HG02588 (cell line): ENCODE results near the gene TMEM167B.
"Not testable (repeated sequence)": the region's sequence is repeated elsewhere in the genome, so short reads cannot be mapped to it uniquely, and the experiment has no call there.

Experiments
- ATAC-seq: cut with Tn5 transposase; IDR thresholded peaks from one replicate; pipeline ENCODE4 v1.9.1; 2021; ENCODE audit warnings: mild to moderate bottlenecking, moderate library complexity; ENCODE audit not compliant: unreplicated experiment

The TMEM167B gene

DNA sequence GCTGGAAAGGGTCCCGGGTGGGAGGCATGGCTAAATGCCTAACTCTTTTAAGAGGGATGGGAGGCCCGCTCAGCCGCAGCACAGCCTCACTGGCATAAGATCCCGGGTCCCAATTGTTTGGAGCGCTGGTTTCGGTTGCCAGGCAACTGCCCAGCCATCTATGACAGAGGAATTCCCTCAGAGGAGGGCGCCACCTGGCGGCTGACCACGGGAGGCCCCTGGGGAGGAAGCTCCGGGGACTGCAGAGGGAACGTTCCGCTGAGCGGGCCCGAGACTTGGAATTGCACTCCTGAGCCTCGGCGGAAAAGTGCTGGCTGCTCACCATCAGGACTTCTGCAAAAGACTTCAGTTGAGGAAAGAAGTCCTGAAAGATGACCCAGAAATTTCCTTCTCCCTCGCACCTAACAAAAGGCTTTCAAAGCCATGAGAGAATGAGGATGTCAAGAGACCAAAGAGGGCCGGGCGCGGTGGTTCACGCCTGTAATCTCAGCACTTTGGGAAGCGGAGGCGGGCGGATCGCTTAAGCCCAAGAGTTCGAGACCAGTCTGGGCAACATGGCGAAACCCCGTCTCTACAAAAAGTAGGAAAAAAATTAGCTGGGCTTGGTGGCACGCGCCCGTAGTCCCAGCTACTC is 22.2 kb downstream of the TMEM167B start:
- ATAC-seq: peak; percentile 66

DNA sequence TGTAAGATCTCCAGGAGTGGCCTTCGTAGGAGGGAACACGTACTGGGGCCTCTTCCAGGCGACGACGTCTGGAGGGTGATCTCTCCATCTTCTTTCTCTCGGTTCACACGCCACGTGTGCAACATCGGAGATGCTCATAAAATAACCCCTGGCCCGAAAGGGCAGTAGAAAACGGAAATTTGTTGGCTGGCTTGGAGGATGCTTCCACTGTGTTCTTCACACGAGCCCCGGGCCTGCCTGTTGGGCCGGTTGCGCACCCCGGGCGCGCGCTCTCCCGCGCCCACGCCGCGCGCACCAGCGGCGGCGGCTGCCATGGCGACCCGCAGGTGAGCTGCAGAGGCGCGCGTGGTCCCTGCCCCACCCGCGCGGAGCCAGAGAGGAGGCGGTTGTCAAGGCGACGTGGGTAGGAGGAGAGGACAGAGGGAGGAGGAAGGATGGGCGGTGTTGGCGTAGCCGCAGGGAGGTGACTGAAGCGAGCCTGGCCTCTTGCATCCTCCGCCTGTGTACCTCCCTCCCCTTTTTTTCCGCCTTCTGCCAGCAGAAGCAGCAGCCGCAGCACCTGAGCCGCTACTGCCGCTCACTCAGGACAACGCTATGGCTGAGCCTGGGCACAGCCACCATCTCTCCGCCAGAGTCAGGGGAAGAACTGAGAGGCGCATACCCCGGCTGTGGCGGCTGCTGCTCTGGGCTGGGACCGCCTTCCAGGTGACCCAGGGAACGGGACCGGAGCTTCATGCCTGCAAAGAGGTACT is 23.2 kb downstream of the TMEM167B start, which contains the start of gene ELAPOR1:
TSS of gene ELAPOR1 (plus strand) at position 526 of the 752 bp plus-strand sequence. CDS start at position 595, 69 bp downstream.
- peak; percentile 56 for ATAC-seq

DNA sequence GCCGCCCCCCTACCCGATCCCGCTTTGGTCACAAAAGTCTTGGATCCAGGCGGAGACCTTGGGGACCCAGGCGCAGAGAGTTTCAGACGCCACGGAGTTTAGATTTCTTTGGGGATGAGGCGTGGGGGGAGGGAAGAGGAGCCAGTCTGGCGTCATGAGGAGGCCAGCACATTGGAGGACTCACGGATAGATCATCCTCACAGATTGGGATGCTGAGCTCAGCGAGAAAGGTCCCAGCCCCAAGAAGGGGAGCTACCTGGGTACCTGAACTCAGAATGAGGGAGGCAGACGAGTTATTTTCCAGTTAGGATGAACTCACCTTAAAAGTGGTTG is 23.7 kb downstream of the TMEM167B start:
- ATAC-seq: no peak

DNA sequence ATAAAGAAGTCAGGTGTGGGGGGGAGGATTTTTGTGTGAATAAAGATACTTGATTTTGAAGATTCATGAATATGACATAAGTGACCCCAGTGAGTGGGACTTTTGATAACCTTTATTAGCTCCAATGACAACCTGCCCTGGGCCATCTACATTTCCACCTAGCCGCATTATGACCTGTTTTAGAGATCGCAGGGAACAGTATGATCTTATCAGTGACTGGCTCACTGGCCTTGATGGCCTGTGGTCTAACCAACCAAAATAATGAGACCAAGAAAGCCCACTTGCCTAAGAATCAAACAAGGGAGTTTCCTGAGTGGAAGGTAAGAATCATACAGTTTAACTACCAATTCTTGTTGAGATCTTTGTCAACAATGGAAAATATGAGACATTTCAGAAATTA is 25.1 kb downstream of the TMEM167B start:
- no peak for ATAC-seq

DNA sequence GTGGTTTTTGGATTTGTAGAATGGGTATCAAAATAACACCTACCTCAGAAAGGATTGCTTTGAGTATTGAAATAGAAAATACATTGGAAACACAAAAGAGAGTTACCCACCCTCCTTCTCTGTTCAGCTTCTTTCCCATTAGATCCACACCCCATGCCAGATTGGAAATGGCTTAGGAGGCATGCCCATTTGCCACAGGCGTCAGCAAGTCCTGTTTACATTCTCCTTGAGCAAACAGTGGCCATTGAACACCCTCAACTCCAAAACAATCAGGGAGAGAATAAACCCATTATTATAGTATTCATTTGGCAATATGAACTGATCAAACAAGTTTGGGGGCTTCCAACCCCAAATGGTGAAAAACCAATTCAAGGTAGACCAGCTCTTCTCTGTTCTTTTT is 25.7 kb downstream of the TMEM167B start:
- ATAC-seq: no peak

GRCh38 chr1:109118089-109118488 is 27.5 kb downstream of the TMEM167B start:
- no peak for ATAC-seq

- ATAC-seq: no peak
Measured at GRCh38 chr1:109120356-109120755, 29.8 kb downstream of the TMEM167B start.

GRCh38 chr1:109131059-109131458 is 40.5 kb downstream of the TMEM167B start:
- ATAC-seq: no peak

DNA sequence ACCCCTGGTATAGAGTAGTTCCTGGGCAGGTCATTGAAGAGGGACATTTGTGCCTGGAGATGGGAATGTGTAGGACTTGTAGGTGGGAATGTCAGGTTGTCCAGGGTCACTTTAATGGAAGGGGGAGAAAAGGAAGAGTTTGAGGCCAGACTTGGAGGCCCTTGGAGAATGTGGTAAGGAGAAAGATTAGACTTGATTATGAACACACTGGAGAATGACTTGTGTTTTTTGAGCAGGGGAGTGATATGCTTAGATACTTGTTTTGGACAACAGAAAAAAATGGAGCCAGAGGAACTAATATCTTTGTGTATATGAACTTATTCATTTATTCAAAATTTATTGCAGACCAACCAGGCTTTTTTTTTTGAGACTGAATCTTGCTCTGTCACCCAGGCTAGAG is 41.2 kb downstream of the TMEM167B start:
- no peak for ATAC-seq

GRCh38 chr1:109133002-109133706 is 42.6 kb downstream of the TMEM167B start:
- ATAC-seq: no peak

GRCh38 chr1:109133815-109134214 is 43.3 kb downstream of the TMEM167B start:
- ATAC-seq: peak; percentile 51

- no peak for ATAC-seq
Measured at GRCh38 chr1:109134423-109134822, 43.9 kb downstream of the TMEM167B start.

GRCh38 chr1:109135940-109136339 is 45.4 kb downstream of the TMEM167B start:
- ATAC-seq: no peak

- ATAC-seq: no peak
Measured at GRCh38 chr1:109136766-109137165, 46.2 kb downstream of the TMEM167B start.

DNA sequence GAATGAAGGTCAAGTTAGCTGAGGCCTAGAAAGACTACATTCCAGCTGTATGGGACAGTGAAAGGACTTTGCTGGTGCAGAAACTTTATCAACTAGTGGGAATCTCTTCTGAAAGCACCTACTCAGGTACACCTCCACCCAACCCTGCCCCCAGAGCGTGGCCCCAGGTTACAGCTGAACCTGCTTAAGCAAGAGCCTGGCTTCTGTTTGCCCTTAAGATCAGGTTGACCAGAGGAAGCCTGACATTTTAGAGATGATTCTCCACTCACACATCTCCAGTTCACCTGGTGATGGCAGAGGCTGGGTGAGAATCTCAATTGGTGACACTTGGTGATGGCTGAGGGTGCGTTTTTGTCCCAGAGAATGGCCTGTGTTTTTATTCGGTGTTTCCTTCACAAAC is 47.4 kb downstream of the TMEM167B start:
- no peak for ATAC-seq

GRCh38 chr1:109138358-109138757 is 47.8 kb downstream of the TMEM167B start:
- no peak for ATAC-seq

- no peak for ATAC-seq
Measured at GRCh38 chr1:109140392-109140791, 49.8 kb downstream of the TMEM167B start.

DNA sequence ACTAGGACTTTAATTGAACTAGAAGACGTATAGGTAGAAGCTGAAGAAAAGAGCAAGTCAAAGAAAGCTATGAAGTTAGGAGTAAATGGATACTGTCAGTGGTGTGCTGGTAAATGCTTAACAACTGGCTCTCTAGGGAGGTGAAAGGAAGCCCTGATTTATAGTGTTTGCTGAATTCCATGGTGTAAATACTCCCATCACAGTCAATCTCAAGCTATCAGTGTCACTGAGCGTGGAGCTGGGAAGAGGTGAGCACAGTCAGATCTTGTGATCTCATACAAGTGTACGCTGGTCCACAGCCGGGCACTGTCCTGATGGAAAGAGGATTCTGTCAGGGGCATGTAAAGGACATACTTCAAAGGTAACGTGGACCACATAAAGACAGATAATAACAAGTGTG is 51.7 kb downstream of the TMEM167B start:
- no peak for ATAC-seq

GRCh38 chr1:109142725-109143124 is 52.2 kb downstream of the TMEM167B start:
- not testable (repeated sequence) for ATAC-seq
